ENCODE measurements around the gene MOGAT1. TPM values are rescaled to one million over a fixed set of nuclear protein-coding genes. Genes with fewer than 3 reads are reported as not detected.
A peak's percentile ranks its signal among the peaks of the same experiment; 100 is the strongest.
"Not testable (repeated sequence)": the region's sequence is repeated elsewhere in the genome, so short reads cannot be mapped to it uniquely, and the experiment has no call there.

The MOGAT1 gene
- total RNA-seq, 1 donor from 2014 or later: not detected

GRCh38 chr2:222709191-222709891 is 37.9 kb downstream of the MOGAT1 start:
- DNase-seq (ENCODE audit: low read depth): peak; percentile 83

- no peak for DNase-seq (ENCODE audit: low read depth)
Measured at GRCh38 chr2:222710736-222711135, 39.3 kb downstream of the MOGAT1 start.

DNA sequence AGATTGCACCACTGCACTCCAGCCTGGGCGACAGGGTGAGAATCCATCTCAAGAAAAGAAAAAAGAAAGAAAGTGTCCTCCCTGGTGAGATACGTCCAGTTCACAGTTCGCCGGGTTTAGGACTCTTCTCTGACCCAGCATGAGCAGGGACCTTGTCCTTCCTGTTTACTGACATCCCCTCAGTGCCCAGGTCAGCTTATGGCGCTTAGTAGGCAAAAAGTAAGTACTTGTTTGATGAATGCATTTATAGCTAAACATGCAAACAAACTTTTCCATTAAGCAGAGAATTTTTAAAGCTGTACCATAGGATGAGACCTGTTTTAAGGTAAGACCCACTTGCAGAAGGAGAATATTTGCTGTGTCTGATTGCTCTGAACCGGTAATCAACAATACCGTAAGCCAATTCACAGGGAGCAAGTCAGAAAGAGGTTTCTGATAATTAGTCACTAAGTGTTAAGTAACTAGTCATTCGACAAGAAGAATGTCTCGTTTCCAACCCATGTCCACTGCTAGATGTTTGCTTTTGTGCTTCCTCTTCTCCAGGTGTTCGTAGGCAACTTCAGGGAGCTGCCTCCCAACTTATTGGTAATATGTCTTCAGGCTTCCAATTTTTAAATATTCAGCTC is 40.0 kb downstream of the MOGAT1 start:
- no peak for DNase-seq (ENCODE audit: low read depth)

- no peak for DNase-seq (ENCODE audit: low read depth)
Measured at GRCh38 chr2:222713002-222713401, 41.5 kb downstream of the MOGAT1 start.

DNA sequence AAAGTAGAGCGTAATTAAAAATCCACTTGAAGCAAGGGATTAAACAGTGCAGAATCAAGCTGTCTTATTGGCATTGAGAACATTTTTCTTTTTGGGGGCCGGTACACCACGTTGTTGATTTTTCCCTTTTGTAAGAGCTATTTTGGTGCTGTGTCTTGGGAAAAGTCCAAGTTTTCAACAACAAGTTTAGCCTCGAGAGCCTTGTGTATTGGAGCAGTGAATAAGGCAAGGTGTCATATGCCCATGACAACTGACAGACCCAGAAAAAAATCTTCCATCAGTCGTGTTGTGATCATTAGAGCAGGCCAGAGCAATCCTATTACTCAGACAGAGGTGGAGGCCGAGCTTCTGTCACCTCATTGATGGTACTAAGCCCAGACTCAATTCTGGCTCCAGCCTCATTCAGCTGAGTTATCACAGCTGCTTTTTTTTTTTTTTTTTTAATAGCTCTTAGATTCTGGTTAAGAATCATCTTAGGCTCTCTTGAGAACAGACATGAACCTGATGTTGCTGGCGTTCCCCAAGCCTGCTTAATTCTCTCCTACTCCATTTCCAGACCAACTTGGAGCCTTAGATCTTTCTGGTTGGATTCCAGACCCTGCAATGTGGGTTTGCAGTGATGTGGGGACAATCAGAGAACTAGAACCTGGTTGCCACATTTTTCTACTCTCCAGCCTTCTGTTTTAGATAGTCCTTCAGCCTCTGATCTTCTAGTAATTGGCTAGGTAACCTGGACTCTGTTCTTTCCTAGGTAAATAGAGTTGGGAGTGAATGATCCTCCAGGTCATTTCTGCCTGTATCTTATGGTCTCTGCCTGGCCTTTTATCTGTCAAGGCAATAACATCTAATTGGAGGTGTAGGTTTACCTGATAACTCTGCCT is 43.1 kb downstream of the MOGAT1 start:
- no peak for DNase-seq (ENCODE audit: low read depth)

- DNase-seq (ENCODE audit: low read depth): no peak
Measured at GRCh38 chr2:222715742-222716141, 44.3 kb downstream of the MOGAT1 start.

DNA sequence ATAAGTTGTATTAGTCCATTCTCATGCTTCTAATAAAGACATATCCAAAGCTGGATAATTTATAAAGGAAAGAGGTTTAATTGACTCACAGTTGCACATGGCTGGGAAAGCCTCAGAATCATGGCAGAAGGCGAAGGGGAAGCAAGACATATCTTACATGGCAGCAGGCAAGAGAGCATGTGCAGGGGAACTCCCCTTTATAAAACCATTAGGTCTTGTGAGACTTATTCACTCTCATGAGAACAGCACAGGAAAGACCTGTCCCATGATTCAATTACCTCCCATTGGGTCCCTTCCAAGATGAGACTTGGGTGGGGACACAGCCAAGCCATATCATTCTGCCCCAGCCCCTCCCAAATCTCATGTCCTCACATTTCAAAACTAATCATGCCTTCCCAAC is 48.3 kb downstream of the MOGAT1 start:
- not testable (repeated sequence) for DNase-seq (ENCODE audit: low read depth)

DNA sequence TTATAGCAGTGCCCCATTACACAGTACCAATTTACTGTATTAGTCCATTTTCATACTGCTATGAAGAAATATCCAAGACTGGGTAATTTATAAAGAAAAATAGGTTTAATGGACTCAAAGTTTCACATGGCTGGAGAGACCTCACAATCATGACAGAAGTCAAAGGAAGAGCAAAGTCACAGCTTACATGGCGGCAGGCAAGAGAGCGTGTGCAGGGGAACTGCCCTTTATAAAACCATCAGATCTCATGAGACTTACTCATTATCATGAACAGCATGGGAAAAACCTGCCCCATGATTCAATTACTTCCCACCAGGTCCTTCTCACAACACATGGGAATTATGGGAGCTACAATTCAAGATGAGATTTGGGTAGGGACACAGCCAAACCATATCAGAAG is 50.1 kb downstream of the MOGAT1 start:
- DNase-seq (ENCODE audit: low read depth): not testable (repeated sequence)

- no peak for DNase-seq (ENCODE audit: low read depth)
Measured at GRCh38 chr2:222722327-222722946, 51.0 kb downstream of the MOGAT1 start.

- no peak for DNase-seq (ENCODE audit: low read depth)
Measured at GRCh38 chr2:222724208-222724607, 52.8 kb downstream of the MOGAT1 start.

GRCh38 chr2:222728621-222729020 is 57.2 kb downstream of the MOGAT1 start:
- DNase-seq (ENCODE audit: low read depth): no peak

- DNase-seq (ENCODE audit: low read depth): no peak
Measured at GRCh38 chr2:222730366-222730999, 59.0 kb downstream of the MOGAT1 start.

DNA sequence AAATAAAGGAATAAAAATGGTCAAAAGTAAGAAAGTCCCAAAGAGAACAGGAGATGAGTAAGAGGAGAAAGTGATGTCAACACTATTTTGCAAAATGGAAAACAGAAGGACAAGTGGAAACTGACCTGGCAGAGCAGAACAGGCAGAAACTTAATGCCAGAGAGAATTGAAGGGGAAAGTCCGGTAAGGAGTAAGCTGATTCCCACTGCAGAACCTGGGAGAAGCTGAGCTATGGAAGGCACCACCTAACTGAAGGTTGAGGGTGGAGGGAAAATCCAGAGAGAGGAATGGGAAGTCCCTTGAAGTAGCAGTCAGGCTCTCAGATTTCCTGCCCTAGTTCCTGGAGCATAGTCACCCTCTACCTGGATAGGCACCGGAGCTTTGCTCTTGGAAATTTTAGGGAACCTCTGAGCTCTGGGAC is 59.8 kb downstream of the MOGAT1 start:
- DNase-seq (ENCODE audit: low read depth): peak; percentile 57

- no peak for DNase-seq (ENCODE audit: low read depth)
Measured at GRCh38 chr2:222732489-222733178, 61.2 kb downstream of the MOGAT1 start.

DNA sequence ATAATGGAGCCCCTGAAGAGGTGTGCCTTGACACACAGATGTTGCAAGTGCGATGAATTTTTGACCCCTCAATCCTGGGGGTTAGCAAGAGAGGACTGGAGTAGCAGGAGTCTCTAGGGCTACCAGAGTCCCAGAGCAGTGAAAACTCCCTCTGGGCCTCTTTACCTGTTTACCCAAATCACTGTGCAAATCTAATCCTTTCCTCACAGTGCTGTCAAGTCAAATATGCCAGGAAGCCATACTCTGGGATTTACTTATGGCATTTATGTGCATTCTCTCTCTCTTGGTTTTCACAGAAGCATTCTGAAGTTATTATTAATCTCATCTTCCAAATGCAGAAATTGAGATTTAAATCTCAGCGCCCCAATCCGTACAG is 62.0 kb downstream of the MOGAT1 start:
- no peak for DNase-seq (ENCODE audit: low read depth)

GRCh38 chr2:222733846-222734702 is 62.6 kb downstream of the MOGAT1 start:
- peak; percentile 71 for DNase-seq (ENCODE audit: low read depth)

- no peak for DNase-seq (ENCODE audit: low read depth)
Measured at GRCh38 chr2:222734703-222735014, 63.2 kb downstream of the MOGAT1 start.

DNA sequence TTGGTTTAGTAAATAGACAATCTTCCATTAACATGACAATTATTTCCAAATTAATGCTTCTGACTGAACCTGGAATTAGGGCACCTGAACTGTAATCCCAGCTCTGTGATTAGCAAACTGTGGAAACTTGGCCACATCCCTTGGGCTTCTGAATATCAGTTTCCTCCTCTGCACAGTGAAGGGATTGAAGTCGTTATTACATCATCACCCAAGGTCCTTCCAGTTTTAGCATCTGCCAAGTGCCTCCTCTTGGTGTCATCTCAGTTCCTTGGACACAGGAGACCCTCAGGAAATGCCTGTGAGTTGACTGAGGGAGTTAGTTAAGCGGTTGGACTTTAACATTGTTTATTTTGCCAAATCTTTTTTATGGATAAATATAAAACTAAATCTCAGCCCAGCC is 64.8 kb downstream of the MOGAT1 start:
- no peak for DNase-seq (ENCODE audit: low read depth)

- DNase-seq (ENCODE audit: low read depth): no peak
Measured at GRCh38 chr2:222736924-222737323, 65.5 kb downstream of the MOGAT1 start.

GRCh38 chr2:222738312-222738711 is 66.9 kb downstream of the MOGAT1 start:
- DNase-seq (ENCODE audit: low read depth): no peak

Data from renal cortical epithelial cell (primary cell).